ENCODE measurements around the gene ICA1.
"Not testable (repeated sequence)": the region's sequence is repeated elsewhere in the genome, so short reads cannot be mapped to it uniquely, and the experiment has no call there.

The ICA1 gene

GRCh38 chr7:8105449-8106095 is 156.4 kb downstream of the ICA1 start:
- DNase-seq (ENCODE audit: low read depth) = no peak
- no peak for TF ChIP-seq CTCF (IDR thresholded peaks at IDR 0.05; ENCODE audit: insufficient read depth, low read depth, low read length, missing control alignments)
- no peak overlapping the region for H3K4me3 ChIP-seq (ENCODE audit: low read depth, low read length)

DNA sequence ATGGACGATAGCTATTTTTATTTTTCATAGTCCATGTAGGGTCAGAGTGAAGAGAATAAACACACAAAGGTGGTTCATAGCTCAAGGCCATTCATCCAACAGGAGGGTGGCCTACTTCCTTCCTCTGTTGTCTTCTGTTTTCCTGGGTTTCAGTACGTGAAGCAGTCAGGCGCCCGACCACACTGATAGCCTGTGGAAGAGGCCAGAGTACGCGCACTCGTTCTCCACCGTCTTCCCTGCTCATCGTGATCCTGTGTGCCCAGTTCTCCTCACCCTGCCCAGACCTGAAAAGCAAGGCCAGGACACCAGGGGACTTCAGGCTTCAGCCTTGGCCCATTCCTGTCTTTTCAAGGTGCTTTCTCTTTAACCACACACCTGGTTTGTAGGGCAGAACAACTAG is 158.7 kb downstream of the ICA1 start:
- DNase-seq (ENCODE audit: low read depth) = no peak
- TF ChIP-seq CTCF (IDR thresholded peaks at IDR 0.05; ENCODE audit: insufficient read depth, low read depth, low read length, missing control alignments) = no peak
- no peak overlapping the region for H3K4me3 ChIP-seq (ENCODE audit: low read depth, low read length)

GRCh38 chr7:8101292-8101691 is 160.7 kb downstream of the ICA1 start:
- H3K4me3 ChIP-seq (ENCODE audit: low read depth, low read length); DNase-seq (ENCODE audit: low read depth): not testable (repeated sequence)

GRCh38 chr7:8094164-8095140 is 167.5 kb downstream of the ICA1 start:
- H3K4me3 ChIP-seq (ENCODE audit: low read depth, low read length) = no peak overlapping the region
- no peak for TF ChIP-seq CTCF (IDR thresholded peaks at IDR 0.05; ENCODE audit: insufficient read depth, low read depth, low read length, missing control alignments)
- DNase-seq (ENCODE audit: low read depth) = no peak

DNA sequence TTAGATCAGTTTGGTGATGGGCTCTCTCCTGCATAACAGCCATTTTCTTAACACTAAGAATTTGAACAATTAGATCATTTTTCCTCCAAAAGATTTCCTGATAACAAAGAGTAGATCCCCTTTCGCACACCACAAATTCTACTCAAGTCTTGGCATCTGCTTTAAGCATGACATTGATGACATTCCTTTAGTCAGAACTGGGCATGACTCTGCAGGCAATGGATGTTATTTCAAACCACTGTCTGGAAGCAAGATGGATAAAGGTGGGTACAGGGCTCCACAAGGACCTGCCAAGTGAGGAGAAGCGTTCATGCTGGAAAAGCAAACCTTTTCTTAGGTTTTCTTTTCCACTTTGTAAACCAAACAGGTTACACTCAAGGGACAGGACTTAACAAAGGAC is 169.8 kb downstream of the ICA1 start:
- no peak for TF ChIP-seq CTCF (IDR thresholded peaks at IDR 0.05; ENCODE audit: insufficient read depth, low read depth, low read length, missing control alignments)
- no peak for DNase-seq (ENCODE audit: low read depth)
- no peak overlapping the region for H3K4me3 ChIP-seq (ENCODE audit: low read depth, low read length)

- DNase-seq (ENCODE audit: low read depth) = no peak
- no peak overlapping the region for H3K4me3 ChIP-seq (ENCODE audit: low read depth, low read length)
- TF ChIP-seq CTCF (IDR thresholded peaks at IDR 0.05; ENCODE audit: insufficient read depth, low read depth, low read length, missing control alignments) = no peak
Measured at GRCh38 chr7:8089036-8089780, 172.8 kb downstream of the ICA1 start.

GRCh38 chr7:8086239-8086638 is 175.7 kb downstream of the ICA1 start:
- no peak for TF ChIP-seq CTCF (IDR thresholded peaks at IDR 0.05; ENCODE audit: insufficient read depth, low read depth, low read length, missing control alignments)
- no peak overlapping the region for H3K4me3 ChIP-seq (ENCODE audit: low read depth, low read length)
- no peak for DNase-seq (ENCODE audit: low read depth)

Data from GM12865 (cell line).